ENCODE measurements around the gene TCAP.

TCAP gene

GRCh38 chr17:39652587-39653315 is 12.4 kb upstream of the TCAP start:
- DNase-seq: no peak

DNA sequence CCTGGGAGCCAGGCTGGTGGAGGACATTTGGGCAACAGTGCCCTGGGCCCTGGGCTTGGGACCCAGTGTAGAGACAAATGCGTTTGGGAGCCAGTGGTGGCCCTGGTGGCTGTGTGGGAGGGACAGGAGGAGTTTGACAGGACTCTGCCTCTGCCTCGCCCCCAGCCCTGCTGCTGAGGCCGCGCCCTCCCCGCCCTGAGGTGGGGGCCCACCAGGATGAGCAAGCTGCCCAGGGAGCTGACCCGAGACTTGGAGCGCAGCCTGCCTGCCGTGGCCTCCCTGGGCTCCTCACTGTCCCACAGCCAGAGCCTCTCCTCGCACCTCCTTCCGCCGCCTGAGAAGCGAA is 11.9 kb upstream of the TCAP start:
- no peak for DNase-seq

DNA sequence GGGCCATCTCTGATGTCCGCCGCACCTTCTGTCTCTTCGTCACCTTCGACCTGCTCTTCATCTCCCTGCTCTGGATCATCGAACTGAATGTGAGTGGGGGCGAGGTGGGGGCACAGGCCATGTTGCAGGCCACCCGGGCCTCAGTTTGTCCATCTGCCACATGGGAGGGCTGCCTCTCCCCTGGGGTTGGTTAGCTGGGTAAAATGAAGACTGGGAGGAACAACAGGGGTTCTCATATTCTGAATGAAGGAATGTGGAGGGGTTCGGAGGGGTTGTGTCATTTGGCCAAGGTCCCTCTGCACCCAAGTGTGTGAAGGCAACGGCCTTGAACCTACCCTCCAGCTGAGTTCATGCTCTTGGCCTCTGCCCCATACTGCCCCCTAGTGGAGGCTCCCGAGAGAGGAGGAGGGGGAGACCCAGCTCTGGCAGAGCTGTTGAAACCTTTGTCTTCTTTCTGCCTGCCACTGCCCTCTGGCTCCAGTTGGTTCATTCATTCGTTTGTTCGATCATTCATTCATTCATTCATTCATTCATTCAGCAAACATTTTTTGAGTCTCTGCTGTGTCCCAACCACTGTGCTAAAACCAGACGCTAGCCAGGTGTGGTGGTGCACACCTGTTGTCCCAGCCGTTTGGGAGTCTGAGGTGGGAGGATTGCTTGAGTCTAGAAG is 11.4 kb upstream of the TCAP start:
- DNase-seq: peak; percentile 90

DNA sequence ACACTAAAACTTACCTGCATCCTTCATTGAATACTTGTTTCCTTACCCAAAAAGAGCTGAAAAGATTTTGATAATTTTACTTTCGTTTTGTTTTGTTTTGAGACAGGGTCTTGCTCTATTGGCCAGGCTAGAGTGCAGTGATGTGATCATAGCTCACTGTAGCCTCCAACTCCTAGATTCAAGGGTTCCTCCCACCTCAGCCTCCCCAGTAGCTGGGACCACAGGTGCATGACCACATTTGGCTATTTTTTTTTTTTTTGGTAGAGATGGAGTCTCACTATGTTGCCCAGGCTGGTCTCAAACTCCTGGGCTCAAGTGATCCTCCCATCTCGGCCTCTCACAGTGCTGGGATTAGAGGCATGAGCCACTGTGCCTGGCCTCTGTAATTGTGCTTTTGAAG is 10.0 kb upstream of the TCAP start:
- no peak for DNase-seq

- no peak for DNase-seq
Measured at GRCh38 chr17:39658346-39658745, 6.8 kb upstream of the TCAP start.

DNA sequence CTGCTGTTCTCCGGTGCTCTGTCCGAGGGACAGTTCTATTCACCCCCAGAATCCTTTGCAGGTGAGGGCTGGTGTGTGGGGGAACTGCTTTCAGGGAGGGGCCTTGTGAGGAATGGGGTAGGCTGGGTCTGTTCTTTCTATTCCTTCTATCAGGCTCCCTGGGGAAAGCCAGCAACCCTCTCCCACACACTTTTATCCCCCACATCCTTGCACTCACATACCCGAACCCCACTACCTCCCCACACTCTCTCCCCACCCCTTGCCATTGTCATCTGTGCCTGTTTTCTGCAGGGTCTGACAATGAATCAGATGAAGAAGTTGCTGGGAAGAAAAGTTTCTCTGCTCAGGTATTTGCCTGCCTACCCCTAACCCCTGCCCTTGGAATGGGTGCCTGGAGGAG is 6.4 kb upstream of the TCAP start:
- DNase-seq: no peak

GRCh38 chr17:39659279-39660010 is 5.7 kb upstream of the TCAP start:
- DNase-seq: no peak

GRCh38 chr17:39660011-39660360 is 5.2 kb upstream of the TCAP start:
- DNase-seq: no peak

- DNase-seq: no peak
Measured at GRCh38 chr17:39660397-39661385, 4.5 kb upstream of the TCAP start.

- no peak for DNase-seq
Measured at GRCh38 chr17:39661744-39662541, 3.2 kb upstream of the TCAP start.

- no peak for DNase-seq
Measured at GRCh38 chr17:39662551-39663339, 2.4 kb upstream of the TCAP start.

DNA sequence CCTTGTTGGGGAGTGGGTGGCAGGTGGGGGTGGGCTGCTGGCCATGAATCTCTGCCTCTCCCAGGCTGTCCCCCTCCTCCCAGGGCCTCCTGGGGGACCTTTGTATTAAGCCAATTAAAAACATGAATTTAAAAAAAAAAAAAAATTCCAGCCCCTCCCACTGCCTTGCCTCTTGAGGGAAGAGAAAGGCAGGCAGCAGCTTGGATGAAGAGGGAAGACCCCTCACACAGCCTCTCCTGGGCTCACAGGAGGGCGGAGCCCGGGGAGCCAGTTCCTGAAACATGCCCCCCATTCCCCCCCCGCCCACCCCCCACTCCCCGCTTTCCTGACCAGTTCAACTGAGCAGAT is 1.8 kb upstream of the TCAP start:
- DNase-seq: no peak

GRCh38 chr17:39663688-39664580 is 1.2 kb upstream of the TCAP start:
- no peak for DNase-seq

DNA sequence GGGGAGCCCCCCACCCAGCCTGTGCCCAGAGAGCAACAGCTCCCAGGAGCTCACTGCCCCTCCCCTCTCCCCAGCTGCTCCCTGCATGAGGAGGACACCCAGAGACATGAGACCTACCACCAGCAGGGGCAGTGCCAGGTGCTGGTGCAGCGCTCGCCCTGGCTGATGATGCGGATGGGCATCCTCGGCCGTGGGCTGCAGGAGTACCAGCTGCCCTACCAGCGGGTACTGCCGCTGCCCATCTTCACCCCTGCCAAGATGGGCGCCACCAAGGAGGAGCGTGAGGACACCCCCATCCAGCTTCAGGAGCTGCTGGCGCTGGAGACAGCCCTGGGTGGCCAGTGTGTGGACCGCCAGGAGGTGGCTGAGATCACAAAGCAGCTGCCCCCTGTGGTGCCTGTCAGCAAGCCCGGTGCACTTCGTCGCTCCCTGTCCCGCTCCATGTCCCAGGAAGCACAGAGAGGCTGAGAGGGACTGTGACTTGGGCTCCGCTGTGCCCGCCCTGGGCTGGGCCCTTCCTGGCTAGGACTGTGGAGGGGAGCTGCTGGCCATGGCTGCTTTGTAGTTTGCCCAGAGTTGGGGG is 584 bp downstream of the TCAP start:
- no peak for DNase-seq

GRCh38 chr17:39666231-39666600 is 1.1 kb downstream of the TCAP start:
- no peak for DNase-seq

GRCh38 chr17:39666601-39667261 is 1.6 kb downstream of the TCAP start:
- no peak for DNase-seq

- peak; percentile 73 for DNase-seq
Measured at GRCh38 chr17:39667262-39667944, 2.3 kb downstream of the TCAP start.
